HEK293 (cell line): Measurements from ENCODE around the gene RAP2B.

Experiments
- PBX3 ChIP-seq: sonication (generic); formaldehyde crosslinking; IDR thresholded peaks from 2 replicates; pipeline ENCODE4 v1.8.1; 2022; ENCODE audit warnings: mild to moderate bottlenecking, moderate library complexity, missing genetic modification reagents
- YY2 ChIP-seq: fragments of 450-650 bp; formaldehyde crosslinking; IDR thresholded peaks from 2 replicates; pipeline ENCODE4 v1.5.1; 2016; ENCODE audit warnings: missing biosample characterization, missing genetic modification characterization

GRCh38 chr3:153142961-153143360 lies 19.1 kb upstream of the RAP2B start:
- TF ChIP-seq YY2, result no peak
- no peak for TF ChIP-seq PBX3 (CRISPR knock-in tag)
